ENCODE data around the gene PCDHA13.

- TF ChIP-seq, protein P1, sequence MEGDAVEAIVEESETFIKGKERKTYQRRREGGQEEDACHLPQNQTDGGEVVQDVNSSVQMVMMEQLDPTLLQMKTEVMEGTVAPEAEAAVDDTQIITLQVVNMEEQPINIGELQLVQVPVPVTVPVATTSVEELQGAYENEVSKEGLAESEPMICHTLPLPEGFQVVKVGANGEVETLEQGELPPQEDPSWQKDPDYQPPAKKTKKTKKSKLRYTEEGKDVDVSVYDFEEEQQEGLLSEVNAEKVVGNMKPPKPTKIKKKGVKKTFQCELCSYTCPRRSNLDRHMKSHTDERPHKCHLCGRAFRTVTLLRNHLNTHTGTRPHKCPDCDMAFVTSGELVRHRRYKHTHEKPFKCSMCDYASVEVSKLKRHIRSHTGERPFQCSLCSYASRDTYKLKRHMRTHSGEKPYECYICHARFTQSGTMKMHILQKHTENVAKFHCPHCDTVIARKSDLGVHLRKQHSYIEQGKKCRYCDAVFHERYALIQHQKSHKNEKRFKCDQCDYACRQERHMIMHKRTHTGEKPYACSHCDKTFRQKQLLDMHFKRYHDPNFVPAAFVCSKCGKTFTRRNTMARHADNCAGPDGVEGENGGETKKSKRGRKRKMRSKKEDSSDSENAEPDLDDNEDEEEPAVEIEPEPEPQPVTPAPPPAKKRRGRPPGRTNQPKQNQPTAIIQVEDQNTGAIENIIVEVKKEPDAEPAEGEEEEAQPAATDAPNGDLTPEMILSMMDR (IDR thresholded peaks at IDR 0.05) = no peak
- TF ChIP-seq POLR2AphosphoS5 (IDR thresholded peaks at IDR 0.05; ENCODE audit: low read depth, low read length) (no peak), SIN3A (IDR thresholded peaks at IDR 0.05; ENCODE audit: borderline replicate concordance, insufficient read depth, low read depth, low read length) (no peak), TCF7L2 (IDR thresholded peaks at IDR 0.05; ENCODE audit: low read depth, low read length) (no peak)
- TF ChIP-seq, protein P2, sequence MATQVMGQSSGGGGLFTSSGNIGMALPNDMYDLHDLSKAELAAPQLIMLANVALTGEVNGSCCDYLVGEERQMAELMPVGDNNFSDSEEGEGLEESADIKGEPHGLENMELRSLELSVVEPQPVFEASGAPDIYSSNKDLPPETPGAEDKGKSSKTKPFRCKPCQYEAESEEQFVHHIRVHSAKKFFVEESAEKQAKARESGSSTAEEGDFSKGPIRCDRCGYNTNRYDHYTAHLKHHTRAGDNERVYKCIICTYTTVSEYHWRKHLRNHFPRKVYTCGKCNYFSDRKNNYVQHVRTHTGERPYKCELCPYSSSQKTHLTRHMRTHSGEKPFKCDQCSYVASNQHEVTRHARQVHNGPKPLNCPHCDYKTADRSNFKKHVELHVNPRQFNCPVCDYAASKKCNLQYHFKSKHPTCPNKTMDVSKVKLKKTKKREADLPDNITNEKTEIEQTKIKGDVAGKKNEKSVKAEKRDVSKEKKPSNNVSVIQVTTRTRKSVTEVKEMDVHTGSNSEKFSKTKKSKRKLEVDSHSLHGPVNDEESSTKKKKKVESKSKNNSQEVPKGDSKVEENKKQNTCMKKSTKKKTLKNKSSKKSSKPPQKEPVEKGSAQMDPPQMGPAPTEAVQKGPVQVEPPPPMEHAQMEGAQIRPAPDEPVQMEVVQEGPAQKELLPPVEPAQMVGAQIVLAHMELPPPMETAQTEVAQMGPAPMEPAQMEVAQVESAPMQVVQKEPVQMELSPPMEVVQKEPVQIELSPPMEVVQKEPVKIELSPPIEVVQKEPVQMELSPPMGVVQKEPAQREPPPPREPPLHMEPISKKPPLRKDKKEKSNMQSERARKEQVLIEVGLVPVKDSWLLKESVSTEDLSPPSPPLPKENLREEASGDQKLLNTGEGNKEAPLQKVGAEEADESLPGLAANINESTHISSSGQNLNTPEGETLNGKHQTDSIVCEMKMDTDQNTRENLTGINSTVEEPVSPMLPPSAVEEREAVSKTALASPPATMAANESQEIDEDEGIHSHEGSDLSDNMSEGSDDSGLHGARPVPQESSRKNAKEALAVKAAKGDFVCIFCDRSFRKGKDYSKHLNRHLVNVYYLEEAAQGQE (IDR thresholded peaks at IDR 0.05; ENCODE audit: insufficient read depth in 1 of 2, low read depth in 2 of 2, low read length in 1 of 2) = no peak
These were observed 24.5 kb upstream of the PCDHA13 start for GRCh38 chr5:140857177-140857986.
